ENCODE data around the gene ENAM. TPM values are rescaled to one million over a fixed set of nuclear protein-coding genes. Genes with fewer than 3 reads are reported as not detected.
"Not testable (repeated sequence)": the region's sequence is repeated elsewhere in the genome, so short reads cannot be mapped to it uniquely, and the experiment has no call there.

The ENAM gene
- total and polyA plus RNA-seq, 2 donors (not counting 1 experiment from before 2014, with no cell fraction given): 0.50 to 0.58 TPM

DNA sequence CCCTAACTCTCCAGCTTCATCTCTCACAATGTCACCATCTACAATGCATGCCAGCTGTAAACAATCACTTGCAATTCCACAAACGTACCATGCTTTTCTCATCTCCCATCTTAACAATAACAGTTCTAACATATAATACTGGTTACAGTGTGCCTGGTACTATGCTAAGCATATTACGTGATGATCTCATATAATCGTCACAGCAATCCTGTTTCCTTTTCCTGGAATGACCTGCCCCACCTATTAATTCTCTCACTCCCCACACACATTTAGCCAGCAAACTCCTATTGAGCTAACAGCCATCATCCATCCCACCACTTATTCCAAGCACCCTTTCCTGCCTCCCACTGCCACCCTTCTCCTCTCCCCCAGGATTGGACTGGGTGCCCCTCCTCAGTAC lies 29.9 kb downstream of the ENAM start:
- no peak for TF ChIP-seq EZH2 (IDR thresholded peaks at IDR 0.05; ENCODE audit: low read length, missing control alignments)
- TF ChIP-seq, protein P1, sequence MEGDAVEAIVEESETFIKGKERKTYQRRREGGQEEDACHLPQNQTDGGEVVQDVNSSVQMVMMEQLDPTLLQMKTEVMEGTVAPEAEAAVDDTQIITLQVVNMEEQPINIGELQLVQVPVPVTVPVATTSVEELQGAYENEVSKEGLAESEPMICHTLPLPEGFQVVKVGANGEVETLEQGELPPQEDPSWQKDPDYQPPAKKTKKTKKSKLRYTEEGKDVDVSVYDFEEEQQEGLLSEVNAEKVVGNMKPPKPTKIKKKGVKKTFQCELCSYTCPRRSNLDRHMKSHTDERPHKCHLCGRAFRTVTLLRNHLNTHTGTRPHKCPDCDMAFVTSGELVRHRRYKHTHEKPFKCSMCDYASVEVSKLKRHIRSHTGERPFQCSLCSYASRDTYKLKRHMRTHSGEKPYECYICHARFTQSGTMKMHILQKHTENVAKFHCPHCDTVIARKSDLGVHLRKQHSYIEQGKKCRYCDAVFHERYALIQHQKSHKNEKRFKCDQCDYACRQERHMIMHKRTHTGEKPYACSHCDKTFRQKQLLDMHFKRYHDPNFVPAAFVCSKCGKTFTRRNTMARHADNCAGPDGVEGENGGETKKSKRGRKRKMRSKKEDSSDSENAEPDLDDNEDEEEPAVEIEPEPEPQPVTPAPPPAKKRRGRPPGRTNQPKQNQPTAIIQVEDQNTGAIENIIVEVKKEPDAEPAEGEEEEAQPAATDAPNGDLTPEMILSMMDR (conservative IDR thresholded peaks at IDR 0.05 in 1 of 2, IDR thresholded peaks at IDR 0.05 in 1 of 2; ENCODE audit: low read depth in 1 of 2, low read length in 2 of 2): no peak
- Histone ChIP-seq H3K9ac (ENCODE audit: insufficient read depth, low read length) (no peak overlapping the region), H4K20me1 (ENCODE audit: control insufficient read depth, extremely low read depth, insufficient read depth, low read length) (no peaks in the 10 kb centered on the region), H3K27ac (ENCODE audit: insufficient read depth, low read length) (no peak overlapping the region), H3K27me3 (ENCODE audit: control insufficient read depth, insufficient read depth, low read length) (no peaks in the 10 kb centered on the region), H3K9me3 (ENCODE audit: control insufficient read depth, insufficient read depth, low read depth, low read length) (no peaks in the 10 kb centered on the region), H3K36me3 (ENCODE audit: control insufficient read depth, insufficient read depth, low read length) (no peaks in the 10 kb centered on the region), H2AFZ (ENCODE audit: low read length) (peak overlapping the region; percentile 59), H3K4me3 (replicated peaks in 1 of 4; ENCODE audit: control extremely low read depth in 1 of 4, insufficient read depth in 1 of 4, low read depth in 3 of 4, low read length in 4 of 4) (no peak overlapping the region), H3K4me2 (ENCODE audit: extremely low read depth, insufficient read depth, low read length) (no peak overlapping the region), H3K4me1 (ENCODE audit: control insufficient read depth, extremely low read depth, insufficient read depth, low read length) (no peaks in the 10 kb centered on the region), H3K79me2 (ENCODE audit: control insufficient read depth, insufficient read depth, low read length) (no peaks in the 10 kb centered on the region)
- no peak for DNase-seq (ENCODE audit: low read depth in 2 of 2)

DNA sequence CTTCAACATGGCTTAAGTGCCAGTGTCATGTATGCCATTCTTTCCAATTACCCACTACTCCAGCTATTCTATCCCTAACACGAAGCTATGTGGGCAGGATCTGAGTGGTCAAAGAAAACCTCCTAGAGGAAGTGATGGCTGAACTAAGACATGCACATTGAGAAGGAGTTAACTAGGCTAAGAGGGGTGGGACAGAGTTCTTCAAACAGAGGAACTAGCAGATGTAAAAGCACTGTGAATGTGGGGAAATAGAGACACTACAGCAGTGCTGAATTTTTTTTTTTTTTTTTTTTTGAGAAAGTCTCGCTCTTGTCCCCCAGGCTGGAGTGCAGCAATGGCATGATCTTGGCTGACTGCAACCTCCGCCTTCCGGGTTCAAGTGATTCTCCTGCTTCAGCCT lies 31.6 kb downstream of the ENAM start:
- Histone ChIP-seq H4K20me1 (ENCODE audit: control insufficient read depth, extremely low read depth, insufficient read depth, low read length) (no peaks in the 10 kb centered on the region), H3K27ac (ENCODE audit: insufficient read depth, low read length) (no peak overlapping the region), H3K36me3 (ENCODE audit: control insufficient read depth, insufficient read depth, low read length) (no peaks in the 10 kb centered on the region), H3K4me1 (ENCODE audit: control insufficient read depth, extremely low read depth, insufficient read depth, low read length) (no peaks in the 10 kb centered on the region), H3K27me3 (ENCODE audit: control insufficient read depth, insufficient read depth, low read length) (no peaks in the 10 kb centered on the region), H3K79me2 (ENCODE audit: control insufficient read depth, insufficient read depth, low read length) (no peaks in the 10 kb centered on the region), H3K4me3 (replicated peaks in 1 of 4; ENCODE audit: control extremely low read depth in 1 of 4, insufficient read depth in 1 of 4, low read depth in 3 of 4, low read length in 4 of 4) (no peak overlapping the region), H2AFZ (ENCODE audit: low read length) (no peak overlapping the region), H3K4me2 (ENCODE audit: extremely low read depth, insufficient read depth, low read length) (no peak overlapping the region), H3K9me3 (ENCODE audit: control insufficient read depth, insufficient read depth, low read depth, low read length) (no peaks in the 10 kb centered on the region), H3K9ac (ENCODE audit: insufficient read depth, low read length) (no peak overlapping the region)
- TF ChIP-seq, protein P1 (conservative IDR thresholded peaks at IDR 0.05 in 1 of 2, IDR thresholded peaks at IDR 0.05 in 1 of 2; ENCODE audit: low read depth in 1 of 2, low read length in 2 of 2): no peak
- TF ChIP-seq EZH2 (IDR thresholded peaks at IDR 0.05; ENCODE audit: low read length, missing control alignments): no peak
- no peak for DNase-seq (ENCODE audit: low read depth in 2 of 2)

DNA sequence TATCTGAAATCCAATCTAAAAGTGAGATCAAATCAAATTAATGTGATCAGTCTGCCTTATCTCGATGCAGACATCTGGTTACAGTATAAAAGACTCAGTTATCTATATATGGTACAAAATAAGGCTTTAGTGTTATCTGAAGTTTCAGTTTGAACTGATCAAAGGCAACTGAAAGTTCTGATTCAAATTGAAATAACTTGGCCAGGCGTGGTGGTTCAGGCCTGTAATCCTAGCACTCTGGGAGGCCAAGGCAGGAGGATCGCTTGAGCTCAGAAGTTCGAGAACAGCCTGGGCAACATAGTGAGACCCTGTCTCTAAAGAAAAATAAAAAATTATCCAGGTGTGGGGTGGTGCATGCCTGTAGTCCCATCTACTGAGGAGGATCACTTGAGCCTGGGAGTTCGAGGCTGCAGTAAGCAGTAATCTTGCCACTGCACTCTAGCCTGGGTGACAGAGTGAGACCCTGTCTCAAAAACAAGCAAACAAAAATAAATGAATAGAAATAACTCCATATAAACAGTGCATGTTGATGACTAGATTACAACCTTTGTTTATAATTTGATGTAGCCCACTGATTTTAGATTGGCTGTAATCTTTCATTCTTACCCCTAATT lies 32.9 kb downstream of the ENAM start:
- H3K9me3 ChIP-seq (ENCODE audit: control insufficient read depth, insufficient read depth, low read depth, low read length); H3K27ac ChIP-seq (ENCODE audit: insufficient read depth, low read length); H3K4me3 ChIP-seq (replicated peaks in 1 of 4; ENCODE audit: control extremely low read depth in 1 of 4, insufficient read depth in 1 of 4, low read depth in 3 of 4, low read length in 4 of 4); H3K27me3 ChIP-seq (ENCODE audit: control insufficient read depth, insufficient read depth, low read length); H3K4me2 ChIP-seq (ENCODE audit: extremely low read depth, insufficient read depth, low read length); H4K20me1 ChIP-seq (ENCODE audit: control insufficient read depth, extremely low read depth, insufficient read depth, low read length); H3K36me3 ChIP-seq (ENCODE audit: control insufficient read depth, insufficient read depth, low read length); DNase-seq (ENCODE audit: low read depth in 2 of 2); H3K4me1 ChIP-seq (ENCODE audit: control insufficient read depth, extremely low read depth, insufficient read depth, low read length); H3K9ac ChIP-seq (ENCODE audit: insufficient read depth, low read length); H3K79me2 ChIP-seq (ENCODE audit: control insufficient read depth, insufficient read depth, low read length); H2AFZ ChIP-seq (ENCODE audit: low read length): not testable (repeated sequence)
